PC-3 (cell line): ENCODE results near the gene MSANTD7. TPM values are rescaled to one million over a fixed set of nuclear protein-coding genes. Genes with fewer than 3 reads are reported as not detected.

Experiments
- ATAC-seq: fragments of 200-7000 bp; cut with Tn5 transposase; 2 replicates; pipeline ENCODE4 v1.9.1; 2020; ENCODE audit warnings: mild to moderate bottlenecking, moderate library complexity
- BruUV-seq: library from RNA; stranded (reverse); fragments of 400-500 nt; replicated peaks from 2 replicates; lab custom pipeline; 2021; lab: Mats Ljungman, UMichigan
- CTCF ChIA-PET: fragments of 300-600 bp; sonication (Branson Sonifier 250); formaldehyde crosslinking; loops from one replicate; lab custom pipeline; 2022; ENCODE audit warnings: antibody characterized with exemption; lab: Charles Lee
- POLR2A ChIA-PET: fragments of 300-600 bp; sonication (Branson Sonifier 250); formaldehyde crosslinking; loops from one replicate; lab custom pipeline; 2022; ENCODE audit warnings: antibody characterized with exemption; ENCODE audit not compliant: unreplicated experiment; lab: Charles Lee
- DNase-seq: peaks from one replicate; pipeline ENCODE4 v3.0.0-alpha.2; 2015
- H2AFZ ChIP-seq: fragments of 300-600 bp; sonication (generic); 2 replicates; pipeline ENCODE4 v1.6.0; 2016; ENCODE audit warnings: antibody characterized with exemption, low read length
- H3F3A ChIP-seq: fragments of 300-600 bp; sonication (generic); one replicate; pipeline ENCODE4 v1.6.0; 2017; ENCODE audit warnings: antibody characterized with exemption, low read length, control low read depth, mild to moderate bottlenecking; ENCODE audit not compliant: unreplicated experiment
- H3K27ac ChIP-seq: fragments of 300-600 bp; sonication (generic); 2 replicates; pipeline ENCODE4 v1.5.1; 2016; ENCODE audit warnings: mild to moderate bottlenecking, low read length
- H3K27me3 ChIP-seq: fragments of 300-600 bp; sonication (generic); 2 replicates; pipeline ENCODE4 v1.6.1; 2016; ENCODE audit warnings: low read length, mixed read lengths
- H3K36me3 ChIP-seq: fragments of 300-600 bp; sonication (generic); 2 replicates; pipeline ENCODE4 v1.6.1; 2016; ENCODE audit warnings: low read depth, mixed run types, low read length, mixed read lengths
- H3K4me1 ChIP-seq: fragments of 300-600 bp; sonication (generic); 2 replicates; pipeline ENCODE4 v1.5.1; 2016; ENCODE audit warnings: low read length; ENCODE audit not compliant: insufficient read depth
- H3K4me2 ChIP-seq: fragments of 300-600 bp; sonication (generic); 2 replicates; pipeline ENCODE4 v1.6.0; 2016; ENCODE audit warnings: low read length
- H3K4me3 ChIP-seq: fragments of 300-600 bp; sonication (generic); 2 replicates; pipeline ENCODE4 v1.5.1; 2016; ENCODE audit warnings: mild to moderate bottlenecking, low read length, mixed read lengths
- H3K79me2 ChIP-seq: fragments of 300-600 bp; sonication (generic); 2 replicates; pipeline ENCODE4 v1.6.1; 2017; ENCODE audit warnings: low read length, mixed read lengths
- H3K9ac ChIP-seq: fragments of 300-600 bp; sonication (generic); 2 replicates; pipeline ENCODE4 v1.6.0; 2016; ENCODE audit warnings: mild to moderate bottlenecking, low read length
- H3K9me2 ChIP-seq: fragments of 300-600 bp; sonication (generic); replicated peaks from 2 replicates; pipeline ENCODE4 v1.6.1; 2016; ENCODE audit warnings: mixed run types, low read length, mixed read lengths
- H3K9me3 ChIP-seq: fragments of 300-600 bp; sonication (generic); 2 replicates; pipeline ENCODE4 v1.6.1; 2016; ENCODE audit warnings: low read length, mixed read lengths
- H4K20me1 ChIP-seq: fragments of 300-600 bp; sonication (generic); 2 replicates; pipeline ENCODE4 v1.6.1; 2016; ENCODE audit warnings: low read length, mixed read lengths
- CTCF ChIP-seq: fragments of 300-600 bp; sonication (generic); conservative IDR thresholded peaks from 2 replicates; pipeline ENCODE4 v1.5.1; 2017; ENCODE audit warnings: antibody characterized with exemption, low read depth, mild to moderate bottlenecking, low read length
- EZH2 ChIP-seq: fragments of 300-600 bp; sonication (generic); IDR thresholded peaks from one replicate; pipeline ENCODE4 v1.6.1; 2017; ENCODE audit warnings: antibody characterized with exemption, mild to moderate bottlenecking, low read length; ENCODE audit not compliant: unreplicated experiment
- EZH2phosphoT487 ChIP-seq: fragments of 300-600 bp; sonication (generic); IDR thresholded peaks from 2 replicates; pipeline ENCODE4 v1.6.1; 2018; ENCODE audit warnings: mild to moderate bottlenecking, antibody characterized with exemption, low read length, borderline replicate concordance
- intact Hi-C: fragments of 100-400 bp; cut with micrococcal nuclease; formaldehyde crosslinking; loops from 2 replicates; pipeline ENCODE4 v1.9.0; 2023
- total RNA-seq: library from RNA; depleted of rRNA; stranded (reverse); fragments of >200 nt; gene quantifications from 2 replicates; pipeline ENCODE4 v1.2.3, GENCODE V29; 2014

MSANTD7 gene
- total RNA-seq, 1 experiment from 2014 or later: 10.7 TPM

DNA sequence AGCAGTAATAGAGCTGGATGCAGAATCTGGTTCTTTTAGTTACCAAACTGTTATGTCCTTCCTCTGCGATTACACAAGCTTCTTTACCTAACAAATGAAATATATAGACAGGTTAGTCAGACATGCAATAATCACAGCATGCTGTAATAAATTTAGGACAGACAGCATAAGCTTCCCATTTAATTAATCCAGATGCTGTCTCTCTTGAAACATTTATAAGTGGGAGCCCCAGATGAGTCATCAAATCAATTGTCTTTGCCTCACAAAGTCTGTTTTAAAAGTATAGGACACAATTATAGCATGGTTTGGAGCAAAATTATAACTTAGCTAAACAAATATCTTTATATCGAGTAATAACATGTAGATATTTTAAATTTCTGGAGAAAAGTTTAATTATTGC, 1.9 kb upstream of the MSANTD7 start:
- ChIA-PET POLR2A (interaction anchor here (0.5 kb wide), 1 partner anchor 12 kb away, joined by 3 read pairs; no protein-coding TSS in a partner anchor), CTCF (no interaction called here)
- no peaks in the 10 kb centered on the region for H3K27me3 ChIP-seq
- H3K9me3 ChIP-seq: no peaks in the 10 kb centered on the region
- TF ChIP-seq CTCF (no peak), EZH2phosphoT487 (no peak), EZH2 (no peak)
- H3K9me2 ChIP-seq: no peaks in the 10 kb centered on the region
- intact Hi-C loops: loop anchor here (5.0 kb wide), 1 partner anchor 234 kb away; no protein-coding TSS in a partner anchor
- ATAC-seq: no peak
- no peak overlapping the region for H3K9ac ChIP-seq
- H3K4me1 ChIP-seq: peaks cover 6% of the 10 kb centered on the region; the same call in 1 of the 2 replicates
- H4K20me1 ChIP-seq: peaks cover 3% of the 10 kb centered on the region; the same call in 1 of the 2 replicates
- DNase-seq: no peak
- BruUV-seq: no TSS peak
- H3K4me3 ChIP-seq: no peak overlapping the region
- H2AFZ ChIP-seq: no peak overlapping the region
- H3K27ac ChIP-seq: no peak overlapping the region
- H3F3A ChIP-seq: no peaks in the 10 kb centered on the region
- peaks cover 28% of the 10 kb centered on the region for H3K79me2 ChIP-seq
- peaks cover 9% of the 10 kb centered on the region; the same call in 1 of the 2 replicates for H3K36me3 ChIP-seq
- H3K4me2 ChIP-seq: no peak overlapping the region

GRCh38 chr10:14837003-14837756, 926 bp upstream of the MSANTD7 start:
- no peak for DNase-seq
- H3K27me3 ChIP-seq: no peaks in the 10 kb centered on the region
- H3K27ac ChIP-seq: peak overlapping the region; percentile 35
- CTCF ChIA-PET: no interaction called here
- peaks cover 32% of the 10 kb centered on the region for H3K79me2 ChIP-seq
- ATAC-seq: no peak
- H3K4me3 ChIP-seq: peak overlapping the region; percentile 88
- peak overlapping the region; percentile 81 for H3K9ac ChIP-seq
- POLR2A ChIA-PET: interaction anchor here (0.6 kb wide), 1 partner anchor 278 kb away, joined by 6 read pairs; no protein-coding TSS in a partner anchor
- peaks cover 3% of the 10 kb centered on the region; the same call in 1 of the 2 replicates for H4K20me1 ChIP-seq
- TF ChIP-seq CTCF (no peak), EZH2phosphoT487 (no peak), EZH2 (no peak)
- TSS peak; percentile 53 for BruUV-seq
- intact Hi-C loops: loop anchor here (5.0 kb wide), 1 partner anchor 235 kb away; no protein-coding TSS in a partner anchor
- no peaks in the 10 kb centered on the region for H3K9me3 ChIP-seq
- peak overlapping the region; percentile 90 for H3K4me2 ChIP-seq
- peaks cover 6% of the 10 kb centered on the region; the same call in 1 of the 2 replicates for H3K4me1 ChIP-seq
- H2AFZ ChIP-seq: peak overlapping the region; percentile 91
- H3F3A ChIP-seq: no peaks in the 10 kb centered on the region
- peaks cover 13% of the 10 kb centered on the region; the same call in 1 of the 2 replicates for H3K36me3 ChIP-seq
- H3K9me2 ChIP-seq: no peaks in the 10 kb centered on the region
